Measurements from ENCODE around the gene FAM135A.
A peak's percentile ranks its signal among the peaks of the same experiment; 100 is the strongest.

Gene FAM135A

DNA sequence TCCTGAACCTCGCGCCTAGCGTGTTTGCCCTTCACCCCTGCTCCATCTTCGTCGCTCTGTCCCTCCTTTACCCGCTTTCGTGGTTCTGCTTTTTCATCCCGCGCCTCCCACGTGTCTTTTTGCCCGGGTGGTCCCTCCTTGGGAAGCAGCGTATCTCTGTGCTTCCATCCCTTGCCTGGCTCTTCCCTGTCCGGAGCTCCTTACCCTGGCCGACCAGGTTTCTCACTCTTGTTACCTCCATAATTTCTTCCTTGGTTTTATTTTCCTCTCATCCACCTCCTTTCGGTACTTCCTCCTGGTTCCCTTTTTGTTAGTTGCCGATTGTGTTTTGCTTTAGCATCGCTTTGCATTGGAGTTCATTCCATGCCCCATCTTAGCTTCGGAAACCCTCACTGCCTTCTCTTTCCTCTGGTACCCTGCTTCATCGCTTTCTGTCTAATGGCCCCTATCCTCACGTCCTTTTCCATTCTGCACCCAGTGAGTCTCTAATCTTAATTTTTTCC, 735 bp downstream of the FAM135A start:
- H3K36me3 ChIP-seq (ENCODE audit: control insufficient read depth, insufficient read depth, low read length): no peaks in the 10 kb centered on the region
- no peaks in the 10 kb centered on the region for H3K27me3 ChIP-seq (replicated peaks; ENCODE audit: control insufficient read depth, insufficient read depth, low read length)
- H3K4me3 ChIP-seq (replicated peaks; ENCODE audit: low read depth, low read length): peak overlapping the region; percentile 67
- TF ChIP-seq, protein P1, sequence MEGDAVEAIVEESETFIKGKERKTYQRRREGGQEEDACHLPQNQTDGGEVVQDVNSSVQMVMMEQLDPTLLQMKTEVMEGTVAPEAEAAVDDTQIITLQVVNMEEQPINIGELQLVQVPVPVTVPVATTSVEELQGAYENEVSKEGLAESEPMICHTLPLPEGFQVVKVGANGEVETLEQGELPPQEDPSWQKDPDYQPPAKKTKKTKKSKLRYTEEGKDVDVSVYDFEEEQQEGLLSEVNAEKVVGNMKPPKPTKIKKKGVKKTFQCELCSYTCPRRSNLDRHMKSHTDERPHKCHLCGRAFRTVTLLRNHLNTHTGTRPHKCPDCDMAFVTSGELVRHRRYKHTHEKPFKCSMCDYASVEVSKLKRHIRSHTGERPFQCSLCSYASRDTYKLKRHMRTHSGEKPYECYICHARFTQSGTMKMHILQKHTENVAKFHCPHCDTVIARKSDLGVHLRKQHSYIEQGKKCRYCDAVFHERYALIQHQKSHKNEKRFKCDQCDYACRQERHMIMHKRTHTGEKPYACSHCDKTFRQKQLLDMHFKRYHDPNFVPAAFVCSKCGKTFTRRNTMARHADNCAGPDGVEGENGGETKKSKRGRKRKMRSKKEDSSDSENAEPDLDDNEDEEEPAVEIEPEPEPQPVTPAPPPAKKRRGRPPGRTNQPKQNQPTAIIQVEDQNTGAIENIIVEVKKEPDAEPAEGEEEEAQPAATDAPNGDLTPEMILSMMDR (IDR thresholded peaks at IDR 0.05; ENCODE audit: insufficient read depth, low read length, poor library complexity, severe bottlenecking): no peak
- no peak for DNase-seq (ENCODE audit: extremely low read depth, insufficient read length)

DNA sequence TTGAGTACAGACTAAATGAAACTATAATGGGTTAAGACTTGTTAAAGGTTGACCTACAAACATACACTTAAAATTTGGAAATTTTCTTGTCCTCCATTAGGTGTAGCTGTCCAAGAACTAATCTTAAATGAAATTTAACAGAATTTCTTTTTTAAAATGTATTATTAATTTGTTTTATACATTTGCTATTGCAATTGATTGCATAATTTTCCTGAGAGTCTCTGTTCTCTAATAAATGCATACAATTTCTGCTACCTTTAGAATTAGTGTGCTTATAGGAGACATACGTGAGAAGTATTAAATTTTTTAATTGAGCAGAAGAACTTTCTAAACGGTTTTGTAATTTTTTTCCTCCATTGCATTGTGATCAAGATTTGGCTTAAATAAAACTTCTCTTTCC, 1.5 kb downstream of the FAM135A start:
- Histone ChIP-seq H3K27me3 (replicated peaks; ENCODE audit: control insufficient read depth, insufficient read depth, low read length) (no peaks in the 10 kb centered on the region), H3K36me3 (ENCODE audit: control insufficient read depth, insufficient read depth, low read length) (no peaks in the 10 kb centered on the region), H3K4me3 (replicated peaks; ENCODE audit: low read depth, low read length) (peak overlapping the region; percentile 67)
- TF ChIP-seq, protein P1 (IDR thresholded peaks at IDR 0.05; ENCODE audit: insufficient read depth, low read length, poor library complexity, severe bottlenecking): no peak
- no peak for DNase-seq (ENCODE audit: extremely low read depth, insufficient read length)

- TF ChIP-seq, protein P1 (IDR thresholded peaks at IDR 0.05; ENCODE audit: insufficient read depth, low read length, poor library complexity, severe bottlenecking): no peak
- no peaks in the 10 kb centered on the region for H3K36me3 ChIP-seq (ENCODE audit: control insufficient read depth, insufficient read depth, low read length)
- no peaks in the 10 kb centered on the region for H3K27me3 ChIP-seq (replicated peaks; ENCODE audit: control insufficient read depth, insufficient read depth, low read length)
- H3K4me3 ChIP-seq (replicated peaks; ENCODE audit: low read depth, low read length): peak overlapping the region; percentile 67
- DNase-seq (ENCODE audit: extremely low read depth, insufficient read length): peak; percentile 42
These were observed 1.9 kb downstream of the FAM135A start for GRCh38 chr6:70415247-70415646.

DNA sequence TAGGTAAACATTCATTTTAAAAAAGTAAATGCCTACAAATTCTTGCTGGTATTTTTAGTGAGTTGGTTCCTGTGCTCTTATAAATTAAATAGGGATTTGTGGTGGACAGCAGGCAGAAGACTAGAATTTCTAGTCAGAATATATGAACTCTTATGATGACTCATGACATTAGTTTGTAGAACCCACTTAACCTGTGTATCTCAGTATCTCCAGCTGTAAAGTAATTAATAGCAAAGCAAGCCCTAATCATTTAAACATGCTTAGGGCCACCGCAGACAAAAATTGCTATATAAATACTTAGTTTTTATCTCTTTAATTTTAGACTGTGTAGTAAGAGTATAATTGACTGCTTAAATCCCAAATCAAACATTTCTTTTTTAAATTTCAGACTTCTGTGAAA, 2.4 kb downstream of the FAM135A start:
- Histone ChIP-seq H3K4me3 (replicated peaks; ENCODE audit: low read depth, low read length) (peak overlapping the region; percentile 67), H3K36me3 (ENCODE audit: control insufficient read depth, insufficient read depth, low read length) (no peaks in the 10 kb centered on the region), H3K27me3 (replicated peaks; ENCODE audit: control insufficient read depth, insufficient read depth, low read length) (no peaks in the 10 kb centered on the region)
- no peak for DNase-seq (ENCODE audit: extremely low read depth, insufficient read length)
- TF ChIP-seq, protein P1 (IDR thresholded peaks at IDR 0.05; ENCODE audit: insufficient read depth, low read length, poor library complexity, severe bottlenecking): no peak

DNA sequence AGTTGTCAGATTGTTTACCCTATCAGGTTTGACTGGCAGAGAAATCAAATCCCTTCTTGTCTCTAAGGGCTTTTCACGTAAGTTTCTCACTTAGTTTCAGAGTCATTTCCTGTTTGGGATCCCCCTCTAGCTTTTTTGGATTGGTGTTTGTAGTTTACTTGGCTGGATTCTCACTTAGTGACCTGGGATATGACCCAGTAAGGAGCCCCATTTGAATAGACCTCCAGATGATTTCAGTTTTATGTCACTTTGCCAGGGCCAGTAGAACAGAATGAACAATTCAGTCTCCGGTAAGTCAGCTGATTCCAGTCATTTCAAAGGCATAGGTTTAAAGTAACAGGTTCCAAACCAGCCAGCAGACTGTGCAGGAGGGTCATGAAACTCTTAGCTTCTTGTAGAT, 8.2 kb downstream of the FAM135A start:
- TF ChIP-seq, protein P1 (IDR thresholded peaks at IDR 0.05; ENCODE audit: insufficient read depth, low read length, poor library complexity, severe bottlenecking): no peak
- H3K27me3 ChIP-seq (replicated peaks; ENCODE audit: control insufficient read depth, insufficient read depth, low read length): no peaks in the 10 kb centered on the region
- H3K36me3 ChIP-seq (ENCODE audit: control insufficient read depth, insufficient read depth, low read length): no peaks in the 10 kb centered on the region
- no peak overlapping the region for H3K4me3 ChIP-seq (replicated peaks; ENCODE audit: low read depth, low read length)
- no peak for DNase-seq (ENCODE audit: extremely low read depth, insufficient read length)

Measured in GM06990 (cell line).